GM18505 (cell line): ENCODE results near the gene CHRNE.

ENCODE experiments used
- ATAC-seq: cut with Tn5 transposase; IDR thresholded peaks from one replicate; pipeline ENCODE4 v1.9.1; 2021; ENCODE audit not compliant: unreplicated experiment
- POLR2A ChIP-seq: IDR thresholded peaks from 4 replicates; pipeline ENCODE4 v1.6.1; 2011; ENCODE audit warnings: borderline replicate concordance; ENCODE audit not compliant: insufficient read depth, insufficient read length; ENCODE audit errors: extremely low read depth

The CHRNE gene

GRCh38 chr17:4945176-4945943 is 42.5 kb upstream of the CHRNE start:
- no peak for ATAC-seq
- peak; percentile 73 for TF ChIP-seq POLR2A

DNA sequence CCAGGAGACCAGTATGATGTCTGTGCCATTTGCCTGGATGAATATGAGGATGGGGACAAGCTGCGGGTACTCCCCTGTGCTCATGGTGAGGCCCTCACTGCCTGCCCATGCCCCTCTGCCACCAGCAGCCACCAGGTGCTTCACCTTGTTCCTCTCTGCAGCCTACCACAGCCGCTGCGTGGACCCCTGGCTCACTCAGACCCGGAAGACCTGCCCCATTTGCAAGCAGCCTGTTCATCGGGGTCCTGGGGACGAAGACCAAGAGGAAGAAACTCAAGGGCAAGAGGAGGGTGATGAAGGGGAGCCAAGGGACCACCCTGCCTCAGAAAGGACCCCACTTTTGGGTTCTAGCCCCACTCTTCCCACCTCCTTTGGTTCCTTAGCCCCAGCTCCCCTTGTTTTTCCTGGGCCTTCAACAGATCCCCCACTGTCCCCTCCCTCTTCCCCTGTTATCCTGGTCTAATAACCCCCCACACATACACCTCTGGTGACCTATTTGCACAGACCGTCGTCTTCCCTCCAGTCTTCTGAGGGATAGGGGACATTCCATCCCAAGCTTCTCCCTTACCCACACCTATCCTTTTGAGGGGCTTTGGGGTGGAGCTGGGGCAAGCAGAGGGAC is 41.8 kb upstream of the CHRNE start:
- no peak for TF ChIP-seq POLR2A
- ATAC-seq = no peak

- no peak for ATAC-seq
- TF ChIP-seq POLR2A = peak; percentile 58
These were observed 41.3 kb upstream of the CHRNE start for GRCh38 chr17:4944163-4944553.

- TF ChIP-seq POLR2A = no peak
- no peak for ATAC-seq
These were observed 40.0 kb upstream of the CHRNE start for GRCh38 chr17:4942760-4943508.

GRCh38 chr17:4941319-4941610 is 38.4 kb upstream of the CHRNE start:
- TF ChIP-seq POLR2A = no peak
- no peak for ATAC-seq

DNA sequence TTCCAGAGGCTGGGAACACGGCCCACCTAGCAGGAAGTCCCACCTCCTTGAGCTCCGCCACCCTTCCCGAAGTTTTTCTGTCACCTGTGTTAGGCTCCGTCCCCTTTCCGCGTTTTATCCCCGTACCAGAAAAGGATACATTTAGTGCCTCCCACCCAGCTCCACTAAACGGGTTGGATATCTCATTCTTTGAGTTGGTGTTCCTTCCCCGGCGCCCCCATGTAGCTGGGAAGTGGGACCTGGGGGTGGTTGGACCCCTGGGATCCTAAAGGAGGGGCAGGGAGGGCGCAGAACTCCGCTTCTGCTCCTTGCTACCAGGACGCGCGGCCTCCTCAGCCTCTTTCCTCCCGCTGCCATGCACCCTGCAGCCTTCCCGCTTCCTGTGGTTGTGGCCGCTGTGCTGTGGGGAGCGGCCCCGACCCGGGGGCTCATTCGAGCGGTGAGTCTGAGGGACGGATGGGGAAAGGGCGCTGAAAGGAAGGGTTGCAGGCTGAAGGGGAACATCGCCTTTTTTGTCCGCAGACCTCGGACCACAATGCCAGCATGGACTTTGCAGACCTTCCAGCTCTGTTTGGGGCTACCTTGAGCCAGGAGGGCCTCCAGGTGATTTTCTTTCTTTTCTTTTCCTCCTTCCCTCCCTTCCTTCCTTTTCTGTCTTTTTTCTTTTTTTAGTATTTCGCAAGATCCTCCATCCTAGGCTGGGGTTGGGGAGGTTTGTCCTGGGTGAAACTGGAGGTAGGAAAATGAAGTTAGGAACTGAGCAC is 37.8 kb upstream of the CHRNE start:
- no peak for ATAC-seq
- no peak for TF ChIP-seq POLR2A

- ATAC-seq = peak; percentile 64
- peak; percentile 90 for TF ChIP-seq POLR2A
These were observed 37.1 kb upstream of the CHRNE start, which contains the start of the genes RNF167 and SLC25A11 for GRCh38 chr17:4939796-4940554. Gene RNF167 (plus strand): TSS chr17:4940268. CDS start chr17:4940910, 642 bp downstream. Gene SLC25A11 (minus strand): TSS chr17:4940046. CDS start chr17:4939910, 136 bp downstream.

GRCh38 chr17:4939546-4939795 is 36.6 kb upstream of the CHRNE start:
- no peak for TF ChIP-seq POLR2A

GRCh38 chr17:4938688-4939545 is 36.0 kb upstream of the CHRNE start:
- no peak for TF ChIP-seq POLR2A
- no peak for ATAC-seq

More at GRCh38 chr17:4939546-4939795, 36.6 kb upstream of the CHRNE start:
- ATAC-seq = peak; percentile 12

DNA sequence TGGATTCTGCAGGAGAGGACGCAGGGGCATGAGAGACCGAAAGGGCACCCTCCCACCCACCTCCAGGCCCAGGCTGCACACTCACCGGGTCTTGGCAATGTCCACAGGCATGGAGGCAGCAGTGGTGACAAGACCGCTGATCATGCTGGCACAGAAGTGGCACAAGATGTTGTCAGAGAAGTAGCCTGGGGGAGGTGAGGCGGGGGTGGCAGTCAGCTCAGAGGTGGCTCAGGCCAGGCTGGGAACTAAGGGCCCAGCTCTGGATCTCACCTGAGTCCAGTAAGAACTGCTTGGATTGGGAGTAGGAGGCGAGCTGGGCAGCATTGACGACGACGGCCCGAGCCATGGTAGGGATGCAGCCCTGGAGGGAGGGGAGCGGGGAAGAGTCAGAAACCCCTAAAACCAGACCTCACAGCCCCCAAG is 35.2 kb upstream of the CHRNE start:
- TF ChIP-seq POLR2A = no peak
- ATAC-seq = no peak

DNA sequence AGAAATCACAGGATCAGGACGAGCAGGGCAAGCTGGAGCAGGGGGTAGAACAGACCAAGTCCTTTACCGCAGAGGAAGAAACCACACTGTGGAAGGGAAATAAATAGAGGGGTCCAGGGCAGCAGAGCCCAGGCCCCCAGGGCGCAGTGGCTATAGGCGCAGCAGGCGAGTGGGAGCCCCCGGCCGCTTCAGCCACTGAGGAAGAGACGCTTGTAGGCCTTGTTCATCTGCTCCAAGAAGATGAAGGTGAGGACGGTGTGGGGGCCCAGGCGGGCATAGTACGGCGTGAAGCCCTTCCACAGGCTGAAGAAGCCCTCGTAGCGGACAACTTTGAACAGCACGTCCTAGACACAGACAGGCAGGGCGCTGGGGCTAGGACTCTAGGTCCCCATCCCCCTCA is 34.7 kb upstream of the CHRNE start:
- TF ChIP-seq POLR2A = no peak
- no peak for ATAC-seq

DNA sequence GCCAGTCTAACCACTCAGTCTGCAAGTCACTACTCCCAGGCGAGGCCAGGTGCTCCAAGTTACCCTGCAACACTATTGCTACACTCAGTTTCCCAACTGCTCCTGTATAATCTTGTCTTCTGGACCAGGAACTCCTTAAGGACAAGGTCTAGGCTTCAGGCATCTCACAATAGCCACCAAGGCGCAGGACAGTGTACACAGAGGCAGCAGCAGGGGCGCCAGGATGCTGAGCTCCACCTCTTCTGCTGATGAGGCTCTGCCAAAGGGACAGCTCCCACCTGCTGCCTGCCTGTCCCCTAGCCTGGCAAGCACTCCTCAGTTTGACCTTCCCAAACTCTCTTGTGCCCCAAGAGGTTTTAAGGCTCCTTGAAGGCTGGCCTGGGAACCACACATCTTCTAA is 33.5 kb upstream of the CHRNE start:
- ATAC-seq = no peak
- TF ChIP-seq POLR2A = no peak

GRCh38 chr17:4935650-4936049 is 32.8 kb upstream of the CHRNE start:
- ATAC-seq = no peak
- no peak for TF ChIP-seq POLR2A
